BJ (cell line): ENCODE measurements around the gene CEP85L. TPM values are rescaled to one million over a fixed set of nuclear protein-coding genes. Genes with fewer than 3 reads are reported as not detected.

ENCODE experiments used
- CTCF ChIA-PET: fragments of 350-600 bp; formaldehyde crosslinking; extraction: SDS; loops from one replicate; lab custom pipeline; 2021; ENCODE audit warnings: antibody characterized with exemption, inconsistent platforms; lab: Yijun Ruan, JAX
- POLR2A ChIA-PET: fragments of 300-600 bp; sonication (Branson Sonifier 250); formaldehyde crosslinking; extraction: SDS; loops from one replicate; lab custom pipeline; 2021; ENCODE audit warnings: antibody characterized with exemption; lab: Charles Lee
- DNase-seq: peaks from one replicate; pipeline ENCODE4 v3.0.0-alpha.2; 2011; ENCODE audit warnings: low read depth
- H3K27me3 ChIP-seq: 2 replicates; pipeline ENCODE4 v1.6.0; 2011; ENCODE audit warnings: low read length; ENCODE audit not compliant: control insufficient read depth, insufficient read depth
- H3K36me3 ChIP-seq: 2 replicates; pipeline ENCODE4 v1.5.1; 2011; ENCODE audit warnings: low read length; ENCODE audit not compliant: control insufficient read depth, insufficient read depth
- H3K4me3 ChIP-seq: 2 replicates; pipeline ENCODE4 v1.5.1; 2011; ENCODE audit warnings: low read depth, mild to moderate bottlenecking, control low read depth, low read length
- CTCF ChIP-seq: IDR thresholded peaks from 2 replicates; pipeline ENCODE4 v1.5.1; 2011; ENCODE audit warnings: low read depth, mild to moderate bottlenecking, control low read depth, inconsistent platforms, low read length, moderate library complexity; ENCODE audit not compliant: insufficient read depth
- polyA plus RNA-seq: library from polyadenylated mRNA; depleted of rRNA; stranded (reverse); fragments of >200 nt; gene quantifications from 2 replicates; pipeline ENCODE4 v1.2.3, GENCODE V29; 2011

The CEP85L gene
- polyA plus RNA-seq, 1 experiment: 2.6 TPM

GRCh38 chr6:118553132-118553531 lies 98.3 kb downstream of the CEP85L start:
- no peak for DNase-seq
- POLR2A ChIA-PET: no interaction called here
- CTCF ChIA-PET: interaction anchor here (0.8 to 1.0 kb wide), 2 partner anchors 28 to 271 kb away, joined by 3 to 6 read pairs; no protein-coding TSS in a partner anchor
- no peak for TF ChIP-seq CTCF
- Histone ChIP-seq H3K27me3 (no peaks in the 10 kb centered on the region), H3K4me3 (no peak overlapping the region), H3K36me3 (no peaks in the 10 kb centered on the region)

- ChIA-PET CTCF (interaction anchor here (0.7 to 1.1 kb wide), 8 partner anchors 10 to 268 kb away, joined by 3 to 9 read pairs (median 3); no protein-coding TSS in a partner anchor), POLR2A (interaction anchor here (0.6 kb wide), 1 partner anchor 772 kb away, joined by 3 read pairs; no protein-coding TSS in a partner anchor)
- DNase-seq: peak; percentile 27
- Histone ChIP-seq H3K36me3 (no peaks in the 10 kb centered on the region), H3K27me3 (no peaks in the 10 kb centered on the region), H3K4me3 (no peak overlapping the region)
- TF ChIP-seq CTCF: peak; percentile 62
These were observed 100.0 kb downstream of the CEP85L start for GRCh38 chr6:118551063-118552053.

- POLR2A ChIA-PET: no interaction called here
- no peak for DNase-seq
These were observed 102.8 kb downstream of the CEP85L start for GRCh38 chr6:118548613-118549012.

GRCh38 chr6:118548136-118548535 lies 103.3 kb downstream of the CEP85L start, which contains the start of gene PLN:
TSS of gene PLN (plus strand) at chr6:118548296. CDS start at chr6:118558922, 10,626 bp downstream.
- ChIA-PET POLR2A (no interaction called here), CTCF (interaction anchor here (1.1 kb wide), 1 partner anchor 32 kb away, joined by 3 read pairs; no protein-coding TSS in a partner anchor)
- no peaks in the 10 kb centered on the region for H3K27me3 ChIP-seq
- no peaks in the 10 kb centered on the region for H3K36me3 ChIP-seq
- no peak within 1 kb of the TSS for H3K4me3 ChIP-seq
- TF ChIP-seq CTCF: no peak
- no peak for DNase-seq

More at GRCh38 chr6:118548613-118549012, 102.8 kb downstream of the CEP85L start:
- no peak for TF ChIP-seq CTCF
- CTCF ChIA-PET: no interaction called here
- H3K27me3 ChIP-seq: no peaks in the 10 kb centered on the region
- H3K4me3 ChIP-seq: no peak overlapping the region
- no peaks in the 10 kb centered on the region for H3K36me3 ChIP-seq

- H3K36me3 ChIP-seq: no peaks in the 10 kb centered on the region
- TF ChIP-seq CTCF: no peak
- H3K27me3 ChIP-seq: no peaks in the 10 kb centered on the region
- no peak for DNase-seq
- ChIA-PET CTCF (interaction anchor here (0.5 to 1.4 kb wide), 2 partner anchors 262 to 270 kb away, joined by 3 to 5 read pairs; no protein-coding TSS in a partner anchor), POLR2A (no interaction called here)
- H3K4me3 ChIP-seq: no peak overlapping the region
These were observed 104.5 kb downstream of the CEP85L start for GRCh38 chr6:118546880-118547218.
